GM18507 (cell line): ENCODE results near the gene BBS7.

Experiments used
- DNase-seq: peaks from one replicate; pipeline ENCODE4 v3.0.0; 2011; ENCODE audit warnings: low read depth; ENCODE audit not compliant: insufficient read length; ENCODE audit errors: extremely low spot score
- FAIRE-seq: peaks from 2 replicates; lab custom pipeline; 2011; peaks lifted over from hg19 to GRCh38; lab: Jason Lieb, UNC

Gene BBS7

GRCh38 chr4:121842862-121843261, 27.4 kb downstream of the BBS7 start:
- DNase-seq (no peak), FAIRE-seq (no peak)

GRCh38 chr4:121838136-121838535, 32.1 kb downstream of the BBS7 start:
- FAIRE-seq (no peak), DNase-seq (no peak)

- FAIRE-seq (no peak), DNase-seq (no peak)
These were observed 40.8 kb downstream of the BBS7 start for GRCh38 chr4:121829511-121829910.

- DNase-seq: no peak
- FAIRE-seq: no peak
These were observed 42.4 kb downstream of the BBS7 start for GRCh38 chr4:121827853-121828252.

GRCh38 chr4:121824950-121825349, 45.3 kb downstream of the BBS7 start:
- peak; percentile 18 for FAIRE-seq

GRCh38 chr4:121824171-121824527, 46.1 kb downstream of the BBS7 start:
- no peak for FAIRE-seq
- no peak for DNase-seq

More at GRCh38 chr4:121824950-121825349, 45.3 kb downstream of the BBS7 start:
- no peak for DNase-seq

GRCh38 chr4:121823505-121824170, 46.6 kb downstream of the BBS7 start, which contains the start of gene CCNA2:
Gene CCNA2, minus strand, starts transcription at chr4:121823883. Its CDS starts 255 bp downstream, at chr4:121823628.
- peak; percentile 90 for DNase-seq
- FAIRE-seq: peak; percentile 100

- DNase-seq (no peak), FAIRE-seq (peak; percentile 88)
These were observed 47.3 kb downstream of the BBS7 start for GRCh38 chr4:121822796-121823504.

GRCh38 chr4:121822047-121822446, 48.2 kb downstream of the BBS7 start:
- DNase-seq (no peak), FAIRE-seq (no peak)

GRCh38 chr4:121819216-121819965, 50.9 kb downstream of the BBS7 start:
- FAIRE-seq (no peak), DNase-seq (no peak)

- FAIRE-seq (no peak), DNase-seq (no peak)
These were observed 52.1 kb downstream of the BBS7 start for GRCh38 chr4:121818215-121818614.

GRCh38 chr4:121817701-121818100, 52.6 kb downstream of the BBS7 start:
- FAIRE-seq: peak; percentile 15

GRCh38 chr4:121817006-121817405, 53.3 kb downstream of the BBS7 start:
- FAIRE-seq (no peak), DNase-seq (no peak)

More at GRCh38 chr4:121817701-121818100, 52.6 kb downstream of the BBS7 start:
- no peak for DNase-seq

- no peak for DNase-seq
- FAIRE-seq: no peak
These were observed 55.5 kb downstream of the BBS7 start for GRCh38 chr4:121814756-121815155.

- DNase-seq: no peak
- FAIRE-seq: no peak
These were observed 59.2 kb downstream of the BBS7 start for GRCh38 chr4:121811122-121811521.

- no peak for FAIRE-seq
- DNase-seq: no peak
These were observed 63.9 kb downstream of the BBS7 start for GRCh38 chr4:121806411-121806810.

- DNase-seq (no peak), FAIRE-seq (no peak)
These were observed 68.6 kb downstream of the BBS7 start for GRCh38 chr4:121801715-121802075.

- FAIRE-seq (peak; percentile 99), DNase-seq (peak; percentile 63)
These were observed 69.1 kb downstream of the BBS7 start, which contains the start of gene EXOSC9 for GRCh38 chr4:121800961-121801714. Gene EXOSC9, plus strand, starts transcription at chr4:121801323. Its CDS starts 102 bp downstream, at chr4:121801425.

- no peak for FAIRE-seq
- no peak for DNase-seq
These were observed 69.7 kb downstream of the BBS7 start for GRCh38 chr4:121800638-121800960.
